Liver (tissue), 9 donors: ENCODE measurements around the gene NTM. TPM values are rescaled to one million over a fixed set of nuclear protein-coding genes. Genes with fewer than 3 reads are reported as not detected.

Source experiments
- DNase-seq: peaks from one replicate; pipeline ENCODE4 v3.0.0-alpha.2; 2017; ENCODE audit warnings: low spot score
- H3K27ac ChIP-seq, 2 donors: one replicate each; pipeline ENCODE4 v1.7.0; 2013; ENCODE audit warnings: inconsistent platforms in 2 of 2, low read length in 2 of 2, control low read depth in 1 of 2, low read depth in 1 of 2, mild to moderate bottlenecking in 1 of 2
- H3K27me3 ChIP-seq, 4 donors: one replicate each; pipeline versions ENCODE4 v1.6.1 to v1.7.0; 2013; ENCODE audit warnings: low read length in 3 of 4, inconsistent platforms in 1 of 4, mild to moderate bottlenecking in 1 of 4, moderate library complexity in 1 of 4; ENCODE audit not compliant: control insufficient read depth in 4 of 4, insufficient read depth in 4 of 4
- H3K36me3 ChIP-seq, 4 donors: one replicate each; pipeline versions ENCODE4 v1.6.1 to v1.7.0; 2013; ENCODE audit warnings: low read length in 3 of 4, mild to moderate bottlenecking in 3 of 4, low read depth in 1 of 4, moderate library complexity in 1 of 4; ENCODE audit not compliant: control insufficient read depth in 4 of 4, insufficient read depth in 3 of 4
- H3K4me1 ChIP-seq, 4 donors: one replicate each; pipeline versions ENCODE4 v1.6.1 to v1.7.0; 2013; ENCODE audit warnings: low read length in 3 of 4, mild to moderate bottlenecking in 3 of 4, moderate library complexity in 1 of 4; ENCODE audit not compliant: control insufficient read depth in 4 of 4, insufficient read depth in 4 of 4
- H3K4me3 ChIP-seq, 3 donors: one replicate each; pipeline versions ENCODE4 v1.6.1 to v1.7.0; 2013; ENCODE audit warnings: low read length in 3 of 3, control low read depth in 1 of 3, low read depth in 1 of 3, mild to moderate bottlenecking in 1 of 3
- H3K9ac ChIP-seq, 2 donors: one replicate each; pipeline ENCODE4 v1.7.0; 2013; ENCODE audit warnings: low read length in 2 of 2, mild to moderate bottlenecking in 2 of 2, moderate library complexity in 2 of 2, control low read depth in 1 of 2, low read depth in 1 of 2
- H3K9me3 ChIP-seq, 4 donors: one replicate each; pipeline versions ENCODE4 v1.6.1 to v1.7.0; 2013; ENCODE audit warnings: low read length in 3 of 4; ENCODE audit not compliant: control insufficient read depth in 4 of 4
- CTCF ChIP-seq: fragments of 150-350 bp; IDR thresholded peaks from 2 replicates; pipeline ENCODE4 v1.5.1; 2017; ENCODE audit warnings: improper control_type of control experiment, low read depth, low read length; ENCODE audit not compliant: missing input control
- EGR1 ChIP-seq, 2 donors: IDR thresholded peaks; 2 replicates each; pipeline ENCODE4 v1.6.1; 2016 to 2018; ENCODE audit warnings: antibody characterized with exemption in 2 of 2, low read depth in 2 of 2
- FOXA1 ChIP-seq: IDR thresholded peaks from 2 replicates; pipeline ENCODE4 v1.6.1; 2016; ENCODE audit warnings: antibody characterized with exemption
- FOXA2 ChIP-seq: IDR thresholded peaks from 2 replicates; pipeline ENCODE4 v1.6.1; 2016; ENCODE audit warnings: antibody characterized with exemption
- GABPA ChIP-seq, 2 donors: IDR thresholded peaks in 1 of 2; conservative IDR thresholded peaks in 1 of 2; 2 replicates each; pipeline ENCODE4 v1.6.1; 2016; ENCODE audit warnings: antibody characterized with exemption in 2 of 2, mild to moderate bottlenecking in 1 of 2, moderate library complexity in 1 of 2
- HNF4A ChIP-seq, 2 donors: conservative IDR thresholded peaks; 2 replicates each; pipeline ENCODE4 v1.6.1; 2016; ENCODE audit warnings: antibody characterized with exemption in 2 of 2, mild to moderate bottlenecking in 2 of 2
- HNF4G ChIP-seq: IDR thresholded peaks from 2 replicates; pipeline ENCODE4 v1.6.1; 2016; ENCODE audit warnings: antibody characterized with exemption
- JUND ChIP-seq, 2 donors: IDR thresholded peaks; 2 replicates each; pipeline ENCODE4 v1.6.1; 2016; ENCODE audit warnings: antibody characterized with exemption in 2 of 2
- MAX ChIP-seq: IDR thresholded peaks from 2 replicates; pipeline ENCODE4 v1.6.1; 2016; ENCODE audit warnings: antibody characterized with exemption
- NR2F2 ChIP-seq: IDR thresholded peaks from 2 replicates; pipeline ENCODE4 v1.6.1; 2016; ENCODE audit warnings: antibody characterized with exemption
- RAD21 ChIP-seq, 2 donors: IDR thresholded peaks; 2 replicates each; pipeline ENCODE4 v1.6.1; 2016; ENCODE audit warnings: antibody characterized with exemption in 2 of 2, mild to moderate bottlenecking in 2 of 2
- REST ChIP-seq: IDR thresholded peaks from 2 replicates; pipeline ENCODE4 v1.6.1; 2016; ENCODE audit warnings: antibody characterized with exemption, mild to moderate bottlenecking
- RXRA ChIP-seq, 2 donors: IDR thresholded peaks; 2 replicates each; pipeline ENCODE4 v1.6.1; 2017 to 2018; ENCODE audit warnings: antibody characterized with exemption in 2 of 2, mild to moderate bottlenecking in 1 of 2
- SP1 ChIP-seq: IDR thresholded peaks from 2 replicates; pipeline ENCODE4 v1.6.1; 2018; ENCODE audit warnings: antibody characterized with exemption, mild to moderate bottlenecking
- TAF1 ChIP-seq: conservative IDR thresholded peaks from 2 replicates; pipeline ENCODE4 v1.6.1; 2016; ENCODE audit warnings: antibody characterized with exemption, mild to moderate bottlenecking
- YY1 ChIP-seq: IDR thresholded peaks from 2 replicates; pipeline ENCODE4 v1.6.1; 2016; ENCODE audit warnings: antibody characterized with exemption, mild to moderate bottlenecking
- ZBTB33 ChIP-seq: IDR thresholded peaks from 2 replicates; pipeline ENCODE4 v1.6.1; 2016; ENCODE audit warnings: antibody characterized with exemption
- WGBS: extraction: QIAGEN DNeasy Blood & Tissue Kit; methylation state at CpG from one replicate; pipeline ENCODE4 v1.1.7; 2013; 5-methylcytosine and 5-hydroxymethylcytosine counted together
- polyA plus RNA-seq, 2 donors: library from polyadenylated mRNA; stranded (reverse) in 1 of 2; unstranded in 1 of 2; fragments of 200-250 nt in 1 of 2; fragments of >200 nt in 1 of 2; fragmentation: Nextera tagmentation in 1 of 2; extraction: Ambion mirVana in 1 of 2; gene quantifications; one replicate each; pipeline versions ENCODE4 v1.2.1 to v1.2.3, GENCODE V29; 2013 to 2015
- total RNA-seq, 2 donors: library from RNA; depleted of rRNA; stranded (reverse); fragments of >200 nt; gene quantifications; one replicate each; pipeline ENCODE4 v1.2.3, GENCODE V29; 2014
- donor health status: healthy.
- donor health status: healthy.
- donor health status: healthy.
- donor health status: healthy.
- donor health status: healthy.

The NTM gene
- total and polyA plus RNA-seq, 4 donors: 0.08 to 1.1 (median 0.08) TPM; not detected in 1

- H3K36me3 ChIP-seq: no peaks in the 10 kb centered on the region
- no peak for DNase-seq
- TF ChIP-seq YY1 (no peak), RAD21 (IDR thresholded peaks at IDR 0.05) (no peak), CTCF (no peak), JUND (IDR thresholded peaks at IDR 0.05) (no peak), HNF4G (no peak), EGR1 (IDR thresholded peaks at IDR 0.05; ENCODE audit: low read depth in 2 of 2) (no peak), FOXA2 (no peak), FOXA1 (no peak), NR2F2 (no peak)
- H3K9me3 ChIP-seq: no peaks in the 10 kb centered on the region
- no peaks in the 10 kb centered on the region for H3K27me3 ChIP-seq
- H3K4me1 ChIP-seq: no peaks in the 10 kb centered on the region
- WGBS: 81% methylated on average over 13 of the region's 13 CpGs
- H3K27ac ChIP-seq: no peak overlapping the region
- no peak overlapping the region for H3K4me3 ChIP-seq
- H3K9ac ChIP-seq: no peak overlapping the region
These were observed 987.6 kb downstream of the NTM start for GRCh38 chr11:132357811-132358572.

GRCh38 chr11:132358573-132358953 lies 988.1 kb downstream of the NTM start:
- TF ChIP-seq GABPA (IDR thresholded peaks at IDR 0.05 in 1 of 2, conservative IDR thresholded peaks at IDR 0.05 in 1 of 2) (no peak), FOXA1 (no peak)
- Histone ChIP-seq H3K9ac (no peak overlapping the region), H3K27ac (no peak overlapping the region), H3K27me3 (no peaks in the 10 kb centered on the region), H3K36me3 (no peaks in the 10 kb centered on the region), H3K4me3 (no peak overlapping the region), H3K4me1 (no peaks in the 10 kb centered on the region), H3K9me3 (no peaks in the 10 kb centered on the region)
- DNase-seq: no peak
- 63% methylated on average over 4 of the region's 4 CpGs for WGBS

GRCh38 chr11:132361011-132361550 lies 990.7 kb downstream of the NTM start:
- H3K36me3 ChIP-seq: no peaks in the 10 kb centered on the region
- H3K9ac ChIP-seq: no peak overlapping the region
- WGBS: 83% methylated on average over 8 of the region's 8 CpGs
- H3K27ac ChIP-seq: no peak overlapping the region
- no peaks in the 10 kb centered on the region for H3K27me3 ChIP-seq
- DNase-seq: no peak
- H3K4me3 ChIP-seq: no peak overlapping the region
- H3K9me3 ChIP-seq: no peaks in the 10 kb centered on the region
- no peaks in the 10 kb centered on the region for H3K4me1 ChIP-seq
- no peak for TF ChIP-seq GABPA (IDR thresholded peaks at IDR 0.05 in 1 of 2, conservative IDR thresholded peaks at IDR 0.05 in 1 of 2)
- no peak for TF ChIP-seq FOXA2
- no peak for TF ChIP-seq SP1
- no peak for TF ChIP-seq MAX
- no peak for TF ChIP-seq REST
- no peak for TF ChIP-seq JUND (IDR thresholded peaks at IDR 0.05)
- TF ChIP-seq HNF4A (conservative IDR thresholded peaks at IDR 0.05): no peak
- no peak for TF ChIP-seq RAD21 (IDR thresholded peaks at IDR 0.05)
- TF ChIP-seq HNF4G: no peak
- no peak for TF ChIP-seq ZBTB33
- no peak for TF ChIP-seq TAF1
- TF ChIP-seq CTCF: no peak
- TF ChIP-seq EGR1 (IDR thresholded peaks at IDR 0.05; ENCODE audit: low read depth in 2 of 2): no peak
- no peak for TF ChIP-seq RXRA (IDR thresholded peaks at IDR 0.05)
